Mesenteric fat pad (tissue), 1 donor: ENCODE measurements around the gene TTC7B. TPM values are rescaled to one million over a fixed set of nuclear protein-coding genes. Genes with fewer than 3 reads are reported as not detected.

Experiments
- DNase-seq: peaks from one replicate; pipeline ENCODE4 v3.0.0-alpha.2; 2020; ENCODE audit warnings: low spot score
- total RNA-seq: library from RNA; stranded (reverse); fragmentation: NEBNext Ultra II Directional; extraction: Animal tissue kit (Norgen Biotek cat#: 25700); gene quantifications from one replicate; pipeline ENCODE4 v1.2.1, GENCODE V29; 2021
- donor health status: DM: yes; HTN: yes; CAD: no.

TTC7B gene
- total RNA-seq, 1 donor from 2014 or later: 92.3 TPM

- DNase-seq: no peak
These were observed 166.6 kb downstream of the TTC7B start for GRCh38 chr14:90649557-90650135.

GRCh38 chr14:90649083-90649482 lies 167.1 kb downstream of the TTC7B start:
- DNase-seq: no peak

- no peak for DNase-seq
These were observed 167.8 kb downstream of the TTC7B start for GRCh38 chr14:90648421-90648820.

- DNase-seq: no peak
These were observed 168.7 kb downstream of the TTC7B start for GRCh38 chr14:90647473-90648005.

GRCh38 chr14:90645842-90646443 lies 170.3 kb downstream of the TTC7B start:
- DNase-seq: no peak

GRCh38 chr14:90644882-90645281 lies 171.3 kb downstream of the TTC7B start:
- no peak for DNase-seq

GRCh38 chr14:90643982-90644670 lies 172.1 kb downstream of the TTC7B start:
- DNase-seq: no peak

- DNase-seq: no peak
These were observed 173.9 kb downstream of the TTC7B start for GRCh38 chr14:90642244-90642717.

GRCh38 chr14:90641615-90642243 lies 174.5 kb downstream of the TTC7B start:
- no peak for DNase-seq

- DNase-seq: no peak
These were observed 175.1 kb downstream of the TTC7B start for GRCh38 chr14:90641168-90641567.

GRCh38 chr14:90639641-90640040 lies 176.6 kb downstream of the TTC7B start:
- no peak for DNase-seq

GRCh38 chr14:90632871-90633270 lies 183.4 kb downstream of the TTC7B start:
- no peak for DNase-seq

GRCh38 chr14:90632451-90632850 lies 183.8 kb downstream of the TTC7B start:
- DNase-seq: no peak

- no peak for DNase-seq
These were observed 185.9 kb downstream of the TTC7B start for GRCh38 chr14:90630171-90630806.

GRCh38 chr14:90629471-90629870 lies 186.8 kb downstream of the TTC7B start:
- no peak for DNase-seq

- DNase-seq: no peak
These were observed 187.4 kb downstream of the TTC7B start for GRCh38 chr14:90628825-90629224.

- no peak for DNase-seq
These were observed 188.8 kb downstream of the TTC7B start for GRCh38 chr14:90627478-90627877.

GRCh38 chr14:90626550-90626949 lies 189.7 kb downstream of the TTC7B start:
- DNase-seq: no peak

GRCh38 chr14:90625445-90625844 lies 190.8 kb downstream of the TTC7B start:
- no peak for DNase-seq

GRCh38 chr14:90624732-90625400 lies 191.4 kb downstream of the TTC7B start:
- no peak for DNase-seq

GRCh38 chr14:90624227-90624626 lies 192.0 kb downstream of the TTC7B start:
- no peak for DNase-seq
